IMR-90 (cell line): ENCODE results near the gene HNRNPAB. TPM values are rescaled to one million over a fixed set of nuclear protein-coding genes. Genes with fewer than 3 reads are reported as not detected.
"Not testable (repeated sequence)": the region's sequence is repeated elsewhere in the genome, so short reads cannot be mapped to it uniquely, and the experiment has no call there.

ENCODE experiments used
- ATAC-seq: fragments of 200-7000 bp; cut with Tn5 transposase; 2 replicates; pipeline ENCODE4 v1.9.1; 2020; ENCODE audit warnings: low read depth, mild to moderate bottlenecking, moderate library complexity
- BruUV-seq: library from RNA; stranded (reverse); fragments of 400-500 nt; replicated peaks from 2 replicates; lab custom pipeline; 2021; lab: Mats Ljungman, UMichigan
- CTCF ChIA-PET: fragments of 300-600 bp; formaldehyde crosslinking; extraction: SDS; loops from one replicate; lab custom pipeline; 2021; ENCODE audit warnings: antibody characterized with exemption; lab: Yijun Ruan, JAX
- POLR2A ChIA-PET: fragments of 300-600 bp; sonication (Branson Sonifier 250); formaldehyde crosslinking; loops from one replicate; lab custom pipeline; 2022; ENCODE audit warnings: antibody characterized with exemption; ENCODE audit not compliant: unreplicated experiment; lab: Charles Lee
- DNase-seq: peaks from one replicate; pipeline ENCODE4 v3.0.0; 2013
- H2AFZ ChIP-seq: replicated peaks from 2 replicates; pipeline ENCODE3; 2013; ENCODE audit warnings: low read length, mild to moderate bottlenecking; ENCODE audit not compliant: poor library complexity
- H2AK5ac ChIP-seq: 2 replicates; pipeline ENCODE4 v1.6.1; 2013; ENCODE audit warnings: low read depth, low read length, inconsistent platforms
- H2AK9ac ChIP-seq: replicated peaks from 2 replicates; pipeline ENCODE3; 2013; ENCODE audit warnings: mild to moderate bottlenecking, low read depth, low read length, moderate library complexity; ENCODE audit not compliant: poor library complexity
- H2BK120ac ChIP-seq: 2 replicates; pipeline ENCODE4 v1.6.1; 2013; ENCODE audit warnings: low read depth, low read length, inconsistent platforms
- H2BK15ac ChIP-seq: 3 replicates; pipeline ENCODE4 v1.6.1; 2013; ENCODE audit warnings: low read depth, low read length, inconsistent platforms
- H2BK20ac ChIP-seq: 2 replicates; pipeline ENCODE4 v1.6.1; 2013; ENCODE audit warnings: low read depth, mild to moderate bottlenecking, inconsistent platforms, low read length, moderate library complexity
- H2BK5ac ChIP-seq: 2 replicates; pipeline ENCODE4 v1.6.1; 2013; ENCODE audit warnings: mild to moderate bottlenecking, low read depth, low read length, inconsistent platforms; ENCODE audit not compliant: poor library complexity, severe bottlenecking
- H3K14ac ChIP-seq: replicated peaks from 2 replicates; pipeline ENCODE4 v1.6.1; 2013; ENCODE audit warnings: low read depth, low read length, inconsistent platforms
- H3K18ac ChIP-seq: 2 replicates; pipeline ENCODE4 v1.6.1; 2013; ENCODE audit warnings: low read depth, low read length, control low read depth
- H3K23ac ChIP-seq: 2 replicates; pipeline ENCODE4 v1.6.1; 2013; ENCODE audit warnings: low read depth, low read length, inconsistent platforms
- H3K27ac ChIP-seq: 2 replicates; pipeline ENCODE4 v1.5.1; 2013; ENCODE audit warnings: mild to moderate bottlenecking, control low read depth, low read length; ENCODE audit not compliant: insufficient read depth
- H3K27me3 ChIP-seq: 2 replicates; pipeline ENCODE4 v1.6.1; 2013; ENCODE audit warnings: low read length; ENCODE audit not compliant: control insufficient read depth, insufficient read depth
- H3K36me3 ChIP-seq: 2 replicates; pipeline ENCODE4 v1.6.1; 2013; ENCODE audit warnings: low read length, mixed read lengths; ENCODE audit not compliant: control insufficient read depth, insufficient read depth
- H3K4ac ChIP-seq: 2 replicates; pipeline ENCODE4 v1.6.1; 2013; ENCODE audit warnings: low read depth, low read length, inconsistent platforms
- H3K4me1 ChIP-seq: 2 replicates; pipeline ENCODE4 v1.6.1; 2013; ENCODE audit warnings: low read length, mixed read lengths; ENCODE audit not compliant: control insufficient read depth, insufficient read depth
- H3K4me2 ChIP-seq: 2 replicates; pipeline ENCODE4 v1.6.1; 2013; ENCODE audit warnings: low read depth, mild to moderate bottlenecking, control low read depth, low read length, moderate library complexity
- H3K4me3 ChIP-seq: 2 replicates; pipeline ENCODE4 v1.5.1; 2013; ENCODE audit warnings: low read depth, mild to moderate bottlenecking, control low read depth, low read length, moderate library complexity; ENCODE audit not compliant: insufficient read depth
- H3K56ac ChIP-seq: 2 replicates; pipeline ENCODE4 v1.6.1; 2013; ENCODE audit warnings: low read length, inconsistent platforms; ENCODE audit not compliant: insufficient read depth; ENCODE audit errors: extremely low read depth
- H3K79me1 ChIP-seq, 2 experiments: 2 replicates each; pipeline ENCODE4 v1.6.1; 2013; ENCODE audit warnings: low read length in 2 of 2, inconsistent platforms in 1 of 2, low read depth in 1 of 2
- H3K9ac ChIP-seq: 2 replicates; pipeline ENCODE4 v1.6.1; 2013; ENCODE audit warnings: low read depth, low read length, control low read depth
- H3K9me1 ChIP-seq: 2 replicates; pipeline ENCODE4 v1.6.1; 2013; ENCODE audit warnings: low read length, inconsistent platforms; ENCODE audit not compliant: insufficient read depth
- H3K9me3 ChIP-seq: 2 replicates; pipeline ENCODE4 v1.6.1; 2013; ENCODE audit warnings: low read length; ENCODE audit not compliant: control insufficient read depth, insufficient read depth
- H4K20me1 ChIP-seq: 2 replicates; pipeline ENCODE4 v1.6.1; 2013; ENCODE audit warnings: low read length, inconsistent platforms; ENCODE audit not compliant: insufficient read depth
- H4K5ac ChIP-seq: 2 replicates; pipeline ENCODE4 v1.6.1; 2013; ENCODE audit warnings: mild to moderate bottlenecking, low read depth, low read length, control low read depth
- H4K8ac ChIP-seq, 2 experiments: 2 replicates each; pipeline ENCODE4 v1.6.1; 2013; ENCODE audit warnings: low read depth in 2 of 2, low read length in 2 of 2, control low read depth in 1 of 2, inconsistent platforms in 1 of 2
- H4K91ac ChIP-seq: 2 replicates; pipeline ENCODE4 v1.6.1; 2013; ENCODE audit warnings: low read depth, low read length, inconsistent platforms; ENCODE audit not compliant: insufficient read depth
- MXI1 ChIP-seq: IDR thresholded peaks from 2 replicates; pipeline ENCODE4 v1.6.1; 2012; ENCODE audit warnings: low read depth, mild to moderate bottlenecking, low read length, moderate library complexity, borderline replicate concordance
- SMC3 ChIP-seq: fragments of 150-350 bp; IDR thresholded peaks from 2 replicates; pipeline ENCODE4 v1.6.1; 2016; ENCODE audit warnings: low read depth, mild to moderate bottlenecking, antibody characterized with exemption, low read length, moderate library complexity
- WGBS, 2 experiments: methylation state at CpG; one replicate each; pipeline versions ENCODE4 v1.1.5 to v1.1.7; 2013; ENCODE audit warnings: missing lambda C conversion rate in 2 of 2; ENCODE audit not compliant: insufficient read length in 1 of 2; ENCODE audit errors: extremely low coverage in 2 of 2; 5-methylcytosine and 5-hydroxymethylcytosine counted together
- dilution Hi-C: fragments of 300-500 bp; cut with HindIII; formaldehyde crosslinking; loops from one replicate; pipeline ENCODE4 v1.14.3; 2018; ENCODE audit warnings: low sequenced_read_pairs; ENCODE audit not compliant: unreplicated experiment
- in situ Hi-C: fragments of 300-500 bp; cut with MboI; formaldehyde crosslinking; loops from 3 replicates; pipeline ENCODE4 v1.14.3; 2019; ENCODE audit warnings: low sequenced_read_pairs, inconsistent platforms, mixed read lengths
- intact Hi-C: fragments of 100-400 bp; cut with micrococcal nuclease; formaldehyde crosslinking; loops from 2 replicates; pipeline ENCODE4 v1.10.0; 2022
- polyA plus RNA-seq, 3 experiments: library from polyadenylated mRNA; depleted of rRNA; stranded (reverse); fragments of >200 nt; gene quantifications; 2 replicates each; pipeline ENCODE4 v1.2.3, GENCODE V29; 2012; ENCODE audit warnings: low replicate concordance in 1 of 3
- total RNA-seq: library from RNA; depleted of rRNA; stranded (reverse); fragments of >200 nt; gene quantifications from 2 replicates; pipeline ENCODE4 v1.2.3, GENCODE V29; 2012
- TF ChIP-seq, protein P1 (sequence below): fragments of 150-350 bp; IDR thresholded peaks from 2 replicates; pipeline ENCODE4 v1.6.1; 2017; ENCODE audit warnings: mild to moderate bottlenecking, antibody characterized with exemption, low read length, low read depth
- TF ChIP-seq, protein P2 (sequence below): conservative IDR thresholded peaks from 2 replicates; pipeline ENCODE4 v1.5.1; 2012; ENCODE audit warnings: mild to moderate bottlenecking, low read depth, low read length, improper control_type of control experiment

The HNRNPAB gene
- total and polyA plus RNA-seq, 2 of the 4 experiments (the other 2 are of a cell fraction), result 32.1 to 128 TPM

DNA sequence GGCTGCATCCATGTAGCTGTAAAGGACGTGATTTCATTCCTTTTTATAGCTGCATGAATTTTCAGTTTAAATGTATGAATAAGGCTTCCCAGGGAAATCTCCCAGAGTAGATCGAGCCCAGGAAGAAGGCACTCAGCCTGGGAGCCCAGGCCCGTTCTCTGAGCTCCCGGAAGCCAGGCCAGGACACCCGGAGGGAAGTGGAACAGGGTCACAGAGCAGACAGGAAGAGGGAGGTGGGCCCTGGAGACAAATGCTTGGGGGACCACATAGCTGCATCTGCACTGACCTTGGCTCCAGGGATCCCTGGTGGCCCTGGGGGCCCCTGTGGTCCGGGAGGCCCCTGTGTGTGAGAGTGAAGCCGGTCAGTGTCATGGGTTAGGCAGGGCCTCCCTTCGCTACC, 47.9 kb downstream of the HNRNPAB start:
- H3K4ac ChIP-seq, result no peak overlapping the region
- H3K27me3 ChIP-seq, result peaks cover 2% of the 10 kb centered on the region; the same call in 1 of the 2 replicates
- H3K27ac ChIP-seq, result no peak overlapping the region
- H2AFZ ChIP-seq, result no peak overlapping the region
- no peak overlapping the region for H2BK120ac ChIP-seq
- no peak for DNase-seq
- intact Hi-C loops (no loop called here), in situ Hi-C loops (no loop called here), dilution Hi-C loops (no loop called here)
- H2AK5ac ChIP-seq, result no peak overlapping the region
- no peak overlapping the region for H3K56ac ChIP-seq
- no peak overlapping the region for H2BK20ac ChIP-seq
- H4K8ac ChIP-seq, result no peak overlapping the region
- TF ChIP-seq SMC3 (no peak), MXI1 (no peak)
- TF ChIP-seq, protein P1, sequence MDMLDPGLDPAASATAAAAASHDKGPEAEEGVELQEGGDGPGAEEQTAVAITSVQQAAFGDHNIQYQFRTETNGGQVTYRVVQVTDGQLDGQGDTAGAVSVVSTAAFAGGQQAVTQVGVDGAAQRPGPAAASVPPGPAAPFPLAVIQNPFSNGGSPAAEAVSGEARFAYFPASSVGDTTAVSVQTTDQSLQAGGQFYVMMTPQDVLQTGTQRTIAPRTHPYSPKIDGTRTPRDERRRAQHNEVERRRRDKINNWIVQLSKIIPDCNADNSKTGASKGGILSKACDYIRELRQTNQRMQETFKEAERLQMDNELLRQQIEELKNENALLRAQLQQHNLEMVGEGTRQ, result no peak
- TF ChIP-seq, protein P2, sequence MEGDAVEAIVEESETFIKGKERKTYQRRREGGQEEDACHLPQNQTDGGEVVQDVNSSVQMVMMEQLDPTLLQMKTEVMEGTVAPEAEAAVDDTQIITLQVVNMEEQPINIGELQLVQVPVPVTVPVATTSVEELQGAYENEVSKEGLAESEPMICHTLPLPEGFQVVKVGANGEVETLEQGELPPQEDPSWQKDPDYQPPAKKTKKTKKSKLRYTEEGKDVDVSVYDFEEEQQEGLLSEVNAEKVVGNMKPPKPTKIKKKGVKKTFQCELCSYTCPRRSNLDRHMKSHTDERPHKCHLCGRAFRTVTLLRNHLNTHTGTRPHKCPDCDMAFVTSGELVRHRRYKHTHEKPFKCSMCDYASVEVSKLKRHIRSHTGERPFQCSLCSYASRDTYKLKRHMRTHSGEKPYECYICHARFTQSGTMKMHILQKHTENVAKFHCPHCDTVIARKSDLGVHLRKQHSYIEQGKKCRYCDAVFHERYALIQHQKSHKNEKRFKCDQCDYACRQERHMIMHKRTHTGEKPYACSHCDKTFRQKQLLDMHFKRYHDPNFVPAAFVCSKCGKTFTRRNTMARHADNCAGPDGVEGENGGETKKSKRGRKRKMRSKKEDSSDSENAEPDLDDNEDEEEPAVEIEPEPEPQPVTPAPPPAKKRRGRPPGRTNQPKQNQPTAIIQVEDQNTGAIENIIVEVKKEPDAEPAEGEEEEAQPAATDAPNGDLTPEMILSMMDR, result no peak
- no peaks in the 10 kb centered on the region for H3K4me1 ChIP-seq
- H4K91ac ChIP-seq, result no peak overlapping the region
- H3K36me3 ChIP-seq, result no peaks in the 10 kb centered on the region
- H4K20me1 ChIP-seq, result no peaks in the 10 kb centered on the region
- no TSS peak for BruUV-seq
- no peak overlapping the region for H3K14ac ChIP-seq
- H3K79me1 ChIP-seq, result no peaks in the 10 kb centered on the region
- no peak overlapping the region for H2BK5ac ChIP-seq
- ATAC-seq, result no peak
- CTCF ChIA-PET, result no interaction called here
- H4K5ac ChIP-seq, result no peak overlapping the region
- no peak overlapping the region for H3K18ac ChIP-seq
- H3K9me3 ChIP-seq, result no peaks in the 10 kb centered on the region
- no peak overlapping the region for H2AK9ac ChIP-seq
- POLR2A ChIA-PET, result no interaction called here
- no peak overlapping the region for H3K4me3 ChIP-seq
- WGBS, 2 experiments, result no CpG with 5 or more reads among the region's 8 CpGs
- H3K9me1 ChIP-seq, result no peaks in the 10 kb centered on the region
- H2BK15ac ChIP-seq, result no peak overlapping the region
- H3K23ac ChIP-seq, result no peak overlapping the region
- H3K4me2 ChIP-seq, result no peak overlapping the region
- no peak overlapping the region for H3K9ac ChIP-seq

DNA sequence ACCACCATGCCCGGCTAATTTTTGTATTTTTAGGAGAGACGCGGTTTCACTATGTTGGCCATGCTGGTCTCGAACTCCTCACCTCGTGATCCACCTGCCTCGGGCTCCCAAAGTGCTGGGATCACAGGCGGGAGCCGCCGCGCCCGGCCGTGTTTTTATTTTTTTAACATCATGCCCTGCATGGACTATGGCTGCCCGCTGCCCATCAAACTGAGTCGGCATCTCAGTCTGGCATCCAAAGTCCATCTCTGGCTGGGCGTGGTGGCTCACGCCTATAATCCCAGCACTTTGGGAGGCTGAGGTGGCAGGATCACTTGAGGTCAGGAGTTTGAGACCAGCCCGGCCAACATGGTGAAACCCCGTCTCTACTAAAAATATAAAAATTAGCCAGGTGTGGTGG, 49.3 kb downstream of the HNRNPAB start:
- H4K91ac ChIP-seq, H3K23ac ChIP-seq, H3K4me1 ChIP-seq, H4K8ac ChIP-seq, H2BK120ac ChIP-seq, POLR2A ChIA-PET, H3K27ac ChIP-seq, H4K5ac ChIP-seq, H3K4ac ChIP-seq, ATAC-seq, in situ Hi-C loops, intact Hi-C loops, H3K4me3 ChIP-seq, H3K27me3 ChIP-seq, H2AFZ ChIP-seq, H3K56ac ChIP-seq, H3K36me3 ChIP-seq, H3K14ac ChIP-seq, H3K79me1 ChIP-seq, H2BK20ac ChIP-seq, H3K18ac ChIP-seq, BruUV-seq, DNase-seq, H2AK5ac ChIP-seq, H2AK9ac ChIP-seq, CTCF ChIA-PET, dilution Hi-C loops, H3K4me2 ChIP-seq, H4K20me1 ChIP-seq, H2BK5ac ChIP-seq, H3K9ac ChIP-seq, H3K9me1 ChIP-seq, H2BK15ac ChIP-seq, H3K9me3 ChIP-seq: not testable (repeated sequence)
- 82% methylated on average over 16 of the region's 18 CpGs; no CpG with 5 or more reads in 1 of the 2 experiments for WGBS, 2 experiments
